HepG2 (cell line): ENCODE measurements around the gene NUP85.

Source experiments
- ATF6 ChIP-seq: sonication (generic); formaldehyde crosslinking; conservative IDR thresholded peaks from 2 replicates; pipeline ENCODE4 v1.4.0; 2020; ENCODE audit warnings: missing genetic modification reagents
- CHCHD3 ChIP-seq: sonication (generic); formaldehyde crosslinking; IDR thresholded peaks from 2 replicates; pipeline ENCODE4 v1.8.0; 2022; ENCODE audit warnings: mild to moderate bottlenecking, missing genetic modification reagents, moderate library complexity
- CREB1 ChIP-seq, 2 experiments: fragments of 450-650 bp in 1 of 2; IDR thresholded peaks; 2 replicates each; pipeline ENCODE4 v1.6.1; 2016 to 2017; ENCODE audit warnings: control low read depth in 1 of 2, mild to moderate bottlenecking in 1 of 2, missing compliant biosample characterization in 1 of 2, missing genetic modification characterization in 1 of 2
- FOXA1 ChIP-seq, 2 experiments: fragments of 450-650 bp in 1 of 2; sonication (generic) in 1 of 2; formaldehyde crosslinking in 1 of 2; IDR thresholded peaks; 2 replicates each; pipeline versions ENCODE4 v1.4.0 to v1.6.1; 2016 to 2020; ENCODE audit warnings: missing genetic modification reagents in 1 of 2
- HIC2 ChIP-seq: sonication (generic); formaldehyde crosslinking; IDR thresholded peaks from 2 replicates; pipeline ENCODE4 v1.9.0; 2022; ENCODE audit warnings: low read depth, missing genetic modification reagents
- PCBP2 ChIP-seq: fragments of 200-400 bp; formaldehyde crosslinking; optimal IDR thresholded peaks from 2 replicates; pipeline ENCODE3; 2018; ENCODE audit warnings: low read length, low read depth; ENCODE audit not compliant: poor library complexity, severe bottlenecking
- ZFP36L1 ChIP-seq: sonication (generic); formaldehyde crosslinking; IDR thresholded peaks from 2 replicates; pipeline ENCODE4 v1.8.0; 2022; ENCODE audit warnings: mild to moderate bottlenecking, missing genetic modification reagents, moderate library complexity
- ZNF414 ChIP-seq: sonication (generic); formaldehyde crosslinking; IDR thresholded peaks from 2 replicates; pipeline ENCODE4 v1.5.0; 2020; ENCODE audit warnings: missing genetic modification reagents
- TF ChIP-seq, protein P1 (sequence below): sonication (generic); formaldehyde crosslinking; IDR thresholded peaks from 2 replicates; pipeline ENCODE4 v1.5.0; 2020; ENCODE audit warnings: mild to moderate bottlenecking, missing genetic modification reagents, moderate library complexity

GRCh38 chr17:75227729-75228128, 22.2 kb downstream of the NUP85 start:
- TF ChIP-seq PCBP2 (no peak), FOXA1 (IDR thresholded peaks at IDR 0.05) (no peak), FOXA1 (CRISPR knock-in tag; IDR thresholded peaks at IDR 0.05) (no peak), ZNF414 (CRISPR knock-in tag) (no peak), CREB1 (IDR thresholded peaks at IDR 0.05) (no peak), CREB1 (CRISPR knock-in tag; IDR thresholded peaks at IDR 0.05) (no peak), ATF6 (CRISPR knock-in tag) (no peak), ZFP36L1 (no peak), CHCHD3 (CRISPR knock-in tag) (no peak), HIC2 (CRISPR knock-in tag) (no peak)
- TF ChIP-seq, protein P1, sequence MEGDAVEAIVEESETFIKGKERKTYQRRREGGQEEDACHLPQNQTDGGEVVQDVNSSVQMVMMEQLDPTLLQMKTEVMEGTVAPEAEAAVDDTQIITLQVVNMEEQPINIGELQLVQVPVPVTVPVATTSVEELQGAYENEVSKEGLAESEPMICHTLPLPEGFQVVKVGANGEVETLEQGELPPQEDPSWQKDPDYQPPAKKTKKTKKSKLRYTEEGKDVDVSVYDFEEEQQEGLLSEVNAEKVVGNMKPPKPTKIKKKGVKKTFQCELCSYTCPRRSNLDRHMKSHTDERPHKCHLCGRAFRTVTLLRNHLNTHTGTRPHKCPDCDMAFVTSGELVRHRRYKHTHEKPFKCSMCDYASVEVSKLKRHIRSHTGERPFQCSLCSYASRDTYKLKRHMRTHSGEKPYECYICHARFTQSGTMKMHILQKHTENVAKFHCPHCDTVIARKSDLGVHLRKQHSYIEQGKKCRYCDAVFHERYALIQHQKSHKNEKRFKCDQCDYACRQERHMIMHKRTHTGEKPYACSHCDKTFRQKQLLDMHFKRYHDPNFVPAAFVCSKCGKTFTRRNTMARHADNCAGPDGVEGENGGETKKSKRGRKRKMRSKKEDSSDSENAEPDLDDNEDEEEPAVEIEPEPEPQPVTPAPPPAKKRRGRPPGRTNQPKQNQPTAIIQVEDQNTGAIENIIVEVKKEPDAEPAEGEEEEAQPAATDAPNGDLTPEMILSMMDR = no peak
